Measurements from ENCODE around the gene SNU13. TPM values are rescaled to one million over a fixed set of nuclear protein-coding genes. Genes with fewer than 3 reads are reported as not detected.
"Not testable (repeated sequence)": the region's sequence is repeated elsewhere in the genome, so short reads cannot be mapped to it uniquely, and the experiment has no call there.

Gene SNU13
- total and polyA plus RNA-seq, 2 donors (not counting 1 experiment from before 2014, with no cell fraction given): 99.0 to 114 TPM

- Histone ChIP-seq H3K9me3 (ENCODE audit: control extremely low read depth in 1 of 3, control insufficient read depth in 2 of 3, insufficient read depth in 1 of 3, low read length in 2 of 3) (no peaks in the 10 kb centered on the region), H3K27ac (ENCODE audit: low read length in 2 of 2) (no peak overlapping the region), H3K4me3 (ENCODE audit: control extremely low read depth in 1 of 5, extremely low read depth in 1 of 5, insufficient read depth in 1 of 5, low read depth in 2 of 5, low read length in 4 of 5) (no peak overlapping the region), H3K9ac (ENCODE audit: low read length) (no peak overlapping the region), H4K20me1 (ENCODE audit: control insufficient read depth, insufficient read depth, low read length, poor library complexity, severe bottlenecking) (peaks cover 28% of the 10 kb centered on the region), H3K27me3 (replicated peaks in 1 of 4; ENCODE audit: control extremely low read depth in 1 of 4, control insufficient read depth in 3 of 4, insufficient read depth in 4 of 4, low read length in 3 of 4) (no peaks in the 10 kb centered on the region), H2AFZ (ENCODE audit: insufficient read depth, low read depth, low read length, poor library complexity, severe bottlenecking) (no peak overlapping the region), H3K4me2 (replicated peaks; ENCODE audit: low read depth, low read length, poor library complexity, severe bottlenecking) (no peak overlapping the region), H3K4me1 (ENCODE audit: control insufficient read depth in 2 of 2, insufficient read depth in 2 of 2, low read length in 2 of 2) (no peaks in the 10 kb centered on the region), H3K36me3 (replicated peaks in 1 of 2; ENCODE audit: control extremely low read depth in 1 of 2, control insufficient read depth in 1 of 2, extremely low read depth in 1 of 2, insufficient read depth in 2 of 2, low read length in 1 of 2) (peaks cover 3 to 64% of the 10 kb centered on the region in 2 experiments), H3K79me2 (ENCODE audit: control insufficient read depth, insufficient read depth, low read length) (peaks cover 37% of the 10 kb centered on the region)
- DNase-seq: no peak
- no peaks in the 10 kb centered on the region for H3K27me3 Mint-ChIP-seq
- ChIA-PET CTCF (no interaction called here), POLR2A (no interaction called here)
- 95% methylated on average over 3 of the region's 7 CpGs for WGBS (ENCODE audit: insufficient coverage)
- ATAC-seq (ENCODE audit: low read depth): no peak
- no peak overlapping the region for H3K4me3 Mint-ChIP-seq
- intact Hi-C loops (cut with micrococcal nuclease): no loop called here
- no peak for TF ChIP-seq EZH2 (IDR thresholded peaks at IDR 0.05; ENCODE audit: borderline replicate concordance, insufficient read depth, low read depth, low read length, poor library complexity, severe bottlenecking)
- TF ChIP-seq, protein P1, sequence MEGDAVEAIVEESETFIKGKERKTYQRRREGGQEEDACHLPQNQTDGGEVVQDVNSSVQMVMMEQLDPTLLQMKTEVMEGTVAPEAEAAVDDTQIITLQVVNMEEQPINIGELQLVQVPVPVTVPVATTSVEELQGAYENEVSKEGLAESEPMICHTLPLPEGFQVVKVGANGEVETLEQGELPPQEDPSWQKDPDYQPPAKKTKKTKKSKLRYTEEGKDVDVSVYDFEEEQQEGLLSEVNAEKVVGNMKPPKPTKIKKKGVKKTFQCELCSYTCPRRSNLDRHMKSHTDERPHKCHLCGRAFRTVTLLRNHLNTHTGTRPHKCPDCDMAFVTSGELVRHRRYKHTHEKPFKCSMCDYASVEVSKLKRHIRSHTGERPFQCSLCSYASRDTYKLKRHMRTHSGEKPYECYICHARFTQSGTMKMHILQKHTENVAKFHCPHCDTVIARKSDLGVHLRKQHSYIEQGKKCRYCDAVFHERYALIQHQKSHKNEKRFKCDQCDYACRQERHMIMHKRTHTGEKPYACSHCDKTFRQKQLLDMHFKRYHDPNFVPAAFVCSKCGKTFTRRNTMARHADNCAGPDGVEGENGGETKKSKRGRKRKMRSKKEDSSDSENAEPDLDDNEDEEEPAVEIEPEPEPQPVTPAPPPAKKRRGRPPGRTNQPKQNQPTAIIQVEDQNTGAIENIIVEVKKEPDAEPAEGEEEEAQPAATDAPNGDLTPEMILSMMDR (IDR thresholded peaks at IDR 0.05): no peak
- no peak overlapping the region for H3K27ac Mint-ChIP-seq
- H3K4me1 Mint-ChIP-seq: no peaks in the 10 kb centered on the region
- H3K9me3 Mint-ChIP-seq (ENCODE audit: insufficient read depth): no peaks in the 10 kb centered on the region
Measured at GRCh38 chr22:41636467-41636866, 52.2 kb downstream of the SNU13 start.

GRCh38 chr22:41634610-41635009 is 54.1 kb downstream of the SNU13 start:
- H3K9me3 ChIP-seq (ENCODE audit: control extremely low read depth in 1 of 3, control insufficient read depth in 2 of 3, insufficient read depth in 1 of 3, low read length in 2 of 3); H3K4me1 ChIP-seq (ENCODE audit: control insufficient read depth in 2 of 2, insufficient read depth in 2 of 2, low read length in 2 of 2); H2AFZ ChIP-seq (ENCODE audit: insufficient read depth, low read depth, low read length, poor library complexity, severe bottlenecking); DNase-seq; H3K4me2 ChIP-seq (replicated peaks; ENCODE audit: low read depth, low read length, poor library complexity, severe bottlenecking); H3K27me3 Mint-ChIP-seq; intact Hi-C loops (cut with micrococcal nuclease); H3K4me3 Mint-ChIP-seq; POLR2A ChIA-PET; CTCF ChIA-PET; H3K9me3 Mint-ChIP-seq (ENCODE audit: insufficient read depth); H3K27me3 ChIP-seq (replicated peaks in 1 of 4; ENCODE audit: control extremely low read depth in 1 of 4, control insufficient read depth in 3 of 4, insufficient read depth in 4 of 4, low read length in 3 of 4); H3K9ac ChIP-seq (ENCODE audit: low read length); H3K4me3 ChIP-seq (ENCODE audit: control extremely low read depth in 1 of 5, extremely low read depth in 1 of 5, insufficient read depth in 1 of 5, low read depth in 2 of 5, low read length in 4 of 5); H3K27ac ChIP-seq (ENCODE audit: low read length in 2 of 2); ATAC-seq (ENCODE audit: low read depth); H3K4me1 Mint-ChIP-seq; H3K27ac Mint-ChIP-seq: not testable (repeated sequence)
- 92% methylated on average over 5 of the region's 8 CpGs for WGBS (ENCODE audit: insufficient coverage)
- peaks cover 31% of the 10 kb centered on the region for H3K79me2 ChIP-seq (ENCODE audit: control insufficient read depth, insufficient read depth, low read length)
- H3K36me3 ChIP-seq (replicated peaks in 1 of 2; ENCODE audit: control extremely low read depth in 1 of 2, control insufficient read depth in 1 of 2, extremely low read depth in 1 of 2, insufficient read depth in 2 of 2, low read length in 1 of 2): peaks cover 2 to 59% of the 10 kb centered on the region in 2 experiments
- H4K20me1 ChIP-seq (ENCODE audit: control insufficient read depth, insufficient read depth, low read length, poor library complexity, severe bottlenecking): peaks cover 25% of the 10 kb centered on the region

GRCh38 chr22:41631615-41632014 is 57.1 kb downstream of the SNU13 start:
- WGBS (ENCODE audit: insufficient coverage): 100% methylated on average over 4 of the region's 23 CpGs
- ATAC-seq (ENCODE audit: low read depth); POLR2A ChIA-PET: not testable (repeated sequence)

More at GRCh38 chr22:41631615-41632014, 57.1 kb downstream of the SNU13 start:
- CTCF ChIA-PET; H3K27me3 Mint-ChIP-seq; H3K9me3 ChIP-seq (ENCODE audit: control extremely low read depth in 1 of 3, control insufficient read depth in 2 of 3, insufficient read depth in 1 of 3, low read length in 2 of 3); DNase-seq; H3K27me3 ChIP-seq (replicated peaks in 1 of 4; ENCODE audit: control extremely low read depth in 1 of 4, control insufficient read depth in 3 of 4, insufficient read depth in 4 of 4, low read length in 3 of 4); H3K9ac ChIP-seq (ENCODE audit: low read length); H3K9me3 Mint-ChIP-seq (ENCODE audit: insufficient read depth); intact Hi-C loops (cut with micrococcal nuclease); H2AFZ ChIP-seq (ENCODE audit: insufficient read depth, low read depth, low read length, poor library complexity, severe bottlenecking); H3K4me3 ChIP-seq (ENCODE audit: control extremely low read depth in 1 of 5, extremely low read depth in 1 of 5, insufficient read depth in 1 of 5, low read depth in 2 of 5, low read length in 4 of 5); H3K4me1 Mint-ChIP-seq; H3K4me2 ChIP-seq (replicated peaks; ENCODE audit: low read depth, low read length, poor library complexity, severe bottlenecking); H3K27ac Mint-ChIP-seq; H3K4me3 Mint-ChIP-seq; H3K4me1 ChIP-seq (ENCODE audit: control insufficient read depth in 2 of 2, insufficient read depth in 2 of 2, low read length in 2 of 2); H3K27ac ChIP-seq (ENCODE audit: low read length in 2 of 2): not testable (repeated sequence)
- Histone ChIP-seq H3K36me3 (replicated peaks in 1 of 2; ENCODE audit: control extremely low read depth in 1 of 2, control insufficient read depth in 1 of 2, extremely low read depth in 1 of 2, insufficient read depth in 2 of 2, low read length in 1 of 2) (peaks cover 0 to 58% of the 10 kb centered on the region in 2 experiments), H3K79me2 (ENCODE audit: control insufficient read depth, insufficient read depth, low read length) (peaks cover 43% of the 10 kb centered on the region), H4K20me1 (ENCODE audit: control insufficient read depth, insufficient read depth, low read length, poor library complexity, severe bottlenecking) (peaks cover 53% of the 10 kb centered on the region)

Measured in B cell (primary cell).